ENCODE data around the gene SYNPO2. TPM values are rescaled to one million over a fixed set of nuclear protein-coding genes. Genes with fewer than 3 reads are reported as not detected.
"Not testable (repeated sequence)": the region's sequence is repeated elsewhere in the genome, so short reads cannot be mapped to it uniquely, and the experiment has no call there.

The SYNPO2 gene
- total RNA-seq, 1 experiment from 2014 or later: not detected

GRCh38 chr4:119038116-119038841 lies 149.6 kb downstream of the SYNPO2 start:
- in situ Hi-C loops (cut with HindIII; ENCODE audit: low sequenced_read_pairs): no loop called here
- DNase-seq (ENCODE audit: low spot score): no peak

- no peak for DNase-seq (ENCODE audit: low spot score)
- in situ Hi-C loops (cut with HindIII; ENCODE audit: low sequenced_read_pairs): no loop called here
Observed at GRCh38 chr4:119039160-119039559, 150.5 kb downstream of the SYNPO2 start.

- in situ Hi-C loops (cut with HindIII; ENCODE audit: low sequenced_read_pairs): no loop called here
- DNase-seq (ENCODE audit: low spot score): no peak
Observed at GRCh38 chr4:119039779-119040178, 151.1 kb downstream of the SYNPO2 start.

GRCh38 chr4:119040261-119040660 lies 151.6 kb downstream of the SYNPO2 start:
- in situ Hi-C loops (cut with HindIII; ENCODE audit: low sequenced_read_pairs): no loop called here
- no peak for DNase-seq (ENCODE audit: low spot score)

GRCh38 chr4:119040694-119041185 lies 152.1 kb downstream of the SYNPO2 start:
- no peak for DNase-seq (ENCODE audit: low spot score)
- in situ Hi-C loops (cut with HindIII; ENCODE audit: low sequenced_read_pairs): no loop called here

- no peak for DNase-seq (ENCODE audit: low spot score)
- in situ Hi-C loops (cut with HindIII; ENCODE audit: low sequenced_read_pairs): no loop called here
Observed at GRCh38 chr4:119041396-119041795, 152.7 kb downstream of the SYNPO2 start.

GRCh38 chr4:119041951-119042560 lies 153.4 kb downstream of the SYNPO2 start:
- in situ Hi-C loops (cut with HindIII; ENCODE audit: low sequenced_read_pairs): no loop called here
- peak; percentile 68 for DNase-seq (ENCODE audit: low spot score)

GRCh38 chr4:119046263-119046662 lies 157.6 kb downstream of the SYNPO2 start:
- in situ Hi-C loops (cut with HindIII; ENCODE audit: low sequenced_read_pairs): no loop called here

GRCh38 chr4:119047059-119047458 lies 158.4 kb downstream of the SYNPO2 start:
- DNase-seq (ENCODE audit: low spot score); in situ Hi-C loops (cut with HindIII; ENCODE audit: low sequenced_read_pairs): not testable (repeated sequence)

More at GRCh38 chr4:119046263-119046662, 157.6 kb downstream of the SYNPO2 start:
- no peak for DNase-seq (ENCODE audit: low spot score)

- no peak for DNase-seq (ENCODE audit: low spot score)
- in situ Hi-C loops (cut with HindIII; ENCODE audit: low sequenced_read_pairs): no loop called here
Observed at GRCh38 chr4:119048446-119048845, 159.8 kb downstream of the SYNPO2 start.

- in situ Hi-C loops (cut with HindIII; ENCODE audit: low sequenced_read_pairs): no loop called here
Observed at GRCh38 chr4:119049342-119049741, 160.7 kb downstream of the SYNPO2 start.

GRCh38 chr4:119050527-119051090 lies 162.0 kb downstream of the SYNPO2 start:
- in situ Hi-C loops (cut with HindIII; ENCODE audit: low sequenced_read_pairs): no loop called here
- DNase-seq (ENCODE audit: low spot score): no peak

More at GRCh38 chr4:119049342-119049741, 160.7 kb downstream of the SYNPO2 start:
- no peak for DNase-seq (ENCODE audit: low spot score)

- in situ Hi-C loops (cut with HindIII; ENCODE audit: low sequenced_read_pairs): no loop called here
- DNase-seq (ENCODE audit: low spot score): no peak
Observed at GRCh38 chr4:119053245-119053644, 164.6 kb downstream of the SYNPO2 start.

- in situ Hi-C loops (cut with HindIII; ENCODE audit: low sequenced_read_pairs): no loop called here
- no peak for DNase-seq (ENCODE audit: low spot score)
Observed at GRCh38 chr4:119053997-119054396, 165.3 kb downstream of the SYNPO2 start.

- no peak for DNase-seq (ENCODE audit: low spot score)
- in situ Hi-C loops (cut with HindIII; ENCODE audit: low sequenced_read_pairs): no loop called here
Observed at GRCh38 chr4:119057417-119057816, 168.8 kb downstream of the SYNPO2 start.

GRCh38 chr4:119059221-119059620 lies 170.6 kb downstream of the SYNPO2 start:
- DNase-seq (ENCODE audit: low spot score): no peak
- in situ Hi-C loops (cut with HindIII; ENCODE audit: low sequenced_read_pairs): no loop called here

- in situ Hi-C loops (cut with HindIII; ENCODE audit: low sequenced_read_pairs); DNase-seq (ENCODE audit: low spot score): not testable (repeated sequence)
Observed at GRCh38 chr4:119067125-119067524, 178.5 kb downstream of the SYNPO2 start.

GRCh38 chr4:119067670-119068360 lies 179.2 kb downstream of the SYNPO2 start:
- DNase-seq (ENCODE audit: low spot score); in situ Hi-C loops (cut with HindIII; ENCODE audit: low sequenced_read_pairs): not testable (repeated sequence)

GRCh38 chr4:119068529-119068962 lies 179.9 kb downstream of the SYNPO2 start:
- no peak for DNase-seq (ENCODE audit: low spot score)
- in situ Hi-C loops (cut with HindIII; ENCODE audit: low sequenced_read_pairs): no loop called here

- no peak for DNase-seq (ENCODE audit: low spot score)
- in situ Hi-C loops (cut with HindIII; ENCODE audit: low sequenced_read_pairs): no loop called here
Observed at GRCh38 chr4:119070301-119070700, 181.6 kb downstream of the SYNPO2 start.
